ENCODE measurements around the gene HOXD3.

The HOXD3 gene

GRCh38 chr2:176160986-176161824 lies 4.1 kb downstream of the HOXD3 start:
- H3K4me2 ChIP-seq (ENCODE audit: low read length): no peak overlapping the region
- no peak overlapping the region for H3K4me3 ChIP-seq (ENCODE audit: low read depth, low read length)
- no peak overlapping the region for H3K27ac ChIP-seq
- no peak for TF ChIP-seq CTCF (IDR thresholded peaks at IDR 0.05)
- H3K9ac ChIP-seq: no peak overlapping the region
- H2AFZ ChIP-seq: no peak overlapping the region
- peaks cover 3% of the 10 kb centered on the region for H3K36me3 ChIP-seq (ENCODE audit: control insufficient read depth, insufficient read depth, low read length)
- H3K79me2 ChIP-seq: no peaks in the 10 kb centered on the region
- H3K9me3 ChIP-seq (ENCODE audit: control insufficient read depth, low read length): no peaks in the 10 kb centered on the region
- H3K27me3 ChIP-seq (ENCODE audit: control insufficient read depth, insufficient read depth, low read length): peaks cover 46% of the 10 kb centered on the region
- H3K4me1 ChIP-seq: no peaks in the 10 kb centered on the region

GRCh38 chr2:176161825-176162626 lies 4.9 kb downstream of the HOXD3 start:
- H3K79me2 ChIP-seq: no peaks in the 10 kb centered on the region
- H3K27me3 ChIP-seq (ENCODE audit: control insufficient read depth, insufficient read depth, low read length): peaks cover 40% of the 10 kb centered on the region
- H3K4me3 ChIP-seq (ENCODE audit: low read depth, low read length): no peak overlapping the region
- H3K4me2 ChIP-seq (ENCODE audit: low read length): no peak overlapping the region
- H2AFZ ChIP-seq: no peak overlapping the region
- no peak overlapping the region for H3K9ac ChIP-seq
- H3K9me3 ChIP-seq (ENCODE audit: control insufficient read depth, low read length): no peaks in the 10 kb centered on the region
- TF ChIP-seq CTCF (IDR thresholded peaks at IDR 0.05): no peak
- H3K36me3 ChIP-seq (ENCODE audit: control insufficient read depth, insufficient read depth, low read length): peaks cover 3% of the 10 kb centered on the region
- no peaks in the 10 kb centered on the region for H3K4me1 ChIP-seq
- no peak overlapping the region for H3K27ac ChIP-seq

GRCh38 chr2:176162911-176163671 lies 6.0 kb downstream of the HOXD3 start:
- peaks cover 3% of the 10 kb centered on the region for H3K36me3 ChIP-seq (ENCODE audit: control insufficient read depth, insufficient read depth, low read length)
- no peak overlapping the region for H3K4me3 ChIP-seq (ENCODE audit: low read depth, low read length)
- no peaks in the 10 kb centered on the region for H3K4me1 ChIP-seq
- no peak overlapping the region for H2AFZ ChIP-seq
- no peak overlapping the region for H3K4me2 ChIP-seq (ENCODE audit: low read length)
- H3K27me3 ChIP-seq (ENCODE audit: control insufficient read depth, insufficient read depth, low read length): peaks cover 33% of the 10 kb centered on the region
- H3K27ac ChIP-seq: no peak overlapping the region
- H3K9me3 ChIP-seq (ENCODE audit: control insufficient read depth, low read length): no peaks in the 10 kb centered on the region
- no peaks in the 10 kb centered on the region for H3K79me2 ChIP-seq
- TF ChIP-seq CTCF (IDR thresholded peaks at IDR 0.05): no peak
- no peak overlapping the region for H3K9ac ChIP-seq

GRCh38 chr2:176163672-176164056 lies 6.6 kb downstream of the HOXD3 start:
- TF ChIP-seq CTCF (IDR thresholded peaks at IDR 0.05): no peak
- H2AFZ ChIP-seq: no peak overlapping the region
- no peaks in the 10 kb centered on the region for H3K79me2 ChIP-seq
- no peaks in the 10 kb centered on the region for H3K9me3 ChIP-seq (ENCODE audit: control insufficient read depth, low read length)
- no peak overlapping the region for H3K4me3 ChIP-seq (ENCODE audit: low read depth, low read length)
- peaks cover 29% of the 10 kb centered on the region for H3K27me3 ChIP-seq (ENCODE audit: control insufficient read depth, insufficient read depth, low read length)
- H3K27ac ChIP-seq: no peak overlapping the region
- peaks cover 3% of the 10 kb centered on the region for H3K36me3 ChIP-seq (ENCODE audit: control insufficient read depth, insufficient read depth, low read length)
- H3K4me1 ChIP-seq: no peaks in the 10 kb centered on the region
- no peak overlapping the region for H3K9ac ChIP-seq
- no peak overlapping the region for H3K4me2 ChIP-seq (ENCODE audit: low read length)
